HepG2 (cell line): Measurements from ENCODE around the gene ZNF490.

ENCODE experiments used
- CTCF ChIP-seq: sonication (generic); formaldehyde crosslinking; IDR thresholded peaks from 2 replicates; pipeline ENCODE4 v1.5.0; 2020; ENCODE audit warnings: mild to moderate bottlenecking, missing genetic modification reagents, moderate library complexity
- HOMEZ ChIP-seq: IDR thresholded peaks from 2 replicates; pipeline ENCODE4 v1.6.1; 2016; ENCODE audit warnings: low read depth
- JUN ChIP-seq: sonication (generic); formaldehyde crosslinking; IDR thresholded peaks from 2 replicates; pipeline ENCODE4 v1.4.0; 2020; ENCODE audit warnings: mild to moderate bottlenecking, missing genetic modification reagents
- PATZ1 ChIP-seq: sonication (generic); formaldehyde crosslinking; IDR thresholded peaks from 2 replicates; pipeline ENCODE4 v1.4.0; 2020; ENCODE audit warnings: missing genetic modification reagents

GRCh38 chr19:12642506-12642905 lies 31.9 kb upstream of the ZNF490 start:
- TF ChIP-seq JUN (CRISPR knock-in tag), result no peak
- TF ChIP-seq PATZ1, result no peak
- TF ChIP-seq HOMEZ (CRISPR knock-in tag), result no peak
- TF ChIP-seq CTCF, result no peak
